ENCODE data around the gene LRFN5. TPM values are rescaled to one million over a fixed set of nuclear protein-coding genes. Genes with fewer than 3 reads are reported as not detected.

LRFN5 gene
- total RNA-seq, 3 donors from 2014 or later (not counting 1 experiment from before 2014, with no cell fraction given), result not detected

DNA sequence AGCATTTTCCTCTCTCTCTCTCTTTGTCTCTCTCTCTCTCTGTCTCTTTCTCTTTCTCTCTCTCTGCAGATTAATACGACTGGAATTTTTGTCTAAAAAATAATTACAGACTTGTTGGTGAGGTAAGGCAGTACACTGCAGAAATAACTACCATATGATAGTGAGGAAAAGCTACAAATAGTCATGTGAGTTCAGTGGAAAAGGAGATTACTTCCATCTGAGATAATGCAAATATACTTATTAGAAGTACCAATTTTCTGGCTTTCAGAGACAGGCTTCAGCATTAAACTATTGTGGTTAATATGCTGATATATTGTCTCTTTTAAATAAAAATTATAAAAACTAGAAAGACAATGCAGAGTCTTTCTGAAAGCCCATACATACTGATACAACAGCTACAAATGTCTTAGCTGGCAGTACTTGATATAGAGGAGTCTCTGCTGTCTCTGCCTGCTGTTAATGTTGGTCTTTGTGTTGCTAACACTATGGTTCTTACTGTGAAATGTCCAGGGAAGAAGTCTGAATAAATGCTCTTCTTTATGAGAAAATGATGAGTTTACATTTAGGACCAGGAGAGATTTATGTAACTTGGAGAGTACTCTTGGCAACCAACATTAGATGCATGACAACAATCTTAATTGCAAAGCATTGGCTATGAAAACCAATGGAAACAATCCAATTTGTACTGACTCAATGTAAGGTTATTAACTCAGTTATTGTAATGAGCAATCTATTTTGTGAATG is 167.0 kb downstream of the LRFN5 start:
- TF ChIP-seq CTCF (IDR thresholded peaks at IDR 0.05), result no peak

GRCh38 chr14:41782511-41782910 is 175.8 kb downstream of the LRFN5 start:
- Mint-ChIP-seq H3K36me3 (peaks cover 11% of the 10 kb centered on the region), H3K4me3 (no peak overlapping the region), H3K27ac (no peak overlapping the region), H3K27me3 (ENCODE audit: low read depth in 2 of 2) (no peaks in the 10 kb centered on the region), H3K9me3 (peaks cover 12 to 13% of the 10 kb centered on the region in 2 donors), H3K4me1 (no peaks in the 10 kb centered on the region)
- H3K27me3 ChIP-seq (ENCODE audit: control insufficient read depth, insufficient read depth, low read length), result no peaks in the 10 kb centered on the region
- TF ChIP-seq CTCF (IDR thresholded peaks at IDR 0.05), result no peak
- H3K9me3 ChIP-seq (ENCODE audit: control insufficient read depth, insufficient read depth, low read length), result no peaks in the 10 kb centered on the region
- DNase-seq (no peak), ATAC-seq (no peak)
- no peak overlapping the region for H3K4me3 ChIP-seq (ENCODE audit: low read length)
- intact Hi-C loops (cut with micrococcal nuclease), result no loop called here
- no peak overlapping the region for H3K27ac ChIP-seq (ENCODE audit: low read length)
- no peaks in the 10 kb centered on the region for H3K4me1 ChIP-seq (ENCODE audit: control insufficient read depth, insufficient read depth, low read length)
- no peaks in the 10 kb centered on the region for H3K36me3 ChIP-seq (ENCODE audit: control insufficient read depth, insufficient read depth, low read length)

More for the DNA sequence above, 167.0 kb downstream of the LRFN5 start:
- no peak overlapping the region for H3K4me3 ChIP-seq (ENCODE audit: low read length)
- Mint-ChIP-seq H3K27me3 (ENCODE audit: low read depth in 2 of 2) (no peaks in the 10 kb centered on the region), H3K27ac (no peak overlapping the region), H3K4me1 (no peaks in the 10 kb centered on the region), H3K36me3 (no peaks in the 10 kb centered on the region), H3K9me3 (peaks cover 7 to 10% of the 10 kb centered on the region in 2 donors), H3K4me3 (no peak overlapping the region)
- ATAC-seq (no peak), DNase-seq (no peak)
- H3K36me3 ChIP-seq (ENCODE audit: control insufficient read depth, insufficient read depth, low read length), result no peaks in the 10 kb centered on the region
- whole genome bisulfite sequencing (ENCODE audit: insufficient coverage), result no CpG with 5 or more reads among the region's 1 CpG
- H3K27me3 ChIP-seq (ENCODE audit: control insufficient read depth, insufficient read depth, low read length), result no peaks in the 10 kb centered on the region
- intact Hi-C loops (cut with micrococcal nuclease), result no loop called here
- H3K27ac ChIP-seq (ENCODE audit: low read length), result no peak overlapping the region
- no peaks in the 10 kb centered on the region for H3K4me1 ChIP-seq (ENCODE audit: control insufficient read depth, insufficient read depth, low read length)
- H3K9me3 ChIP-seq (ENCODE audit: control insufficient read depth, insufficient read depth, low read length), result peaks cover 4% of the 10 kb centered on the region

DNA sequence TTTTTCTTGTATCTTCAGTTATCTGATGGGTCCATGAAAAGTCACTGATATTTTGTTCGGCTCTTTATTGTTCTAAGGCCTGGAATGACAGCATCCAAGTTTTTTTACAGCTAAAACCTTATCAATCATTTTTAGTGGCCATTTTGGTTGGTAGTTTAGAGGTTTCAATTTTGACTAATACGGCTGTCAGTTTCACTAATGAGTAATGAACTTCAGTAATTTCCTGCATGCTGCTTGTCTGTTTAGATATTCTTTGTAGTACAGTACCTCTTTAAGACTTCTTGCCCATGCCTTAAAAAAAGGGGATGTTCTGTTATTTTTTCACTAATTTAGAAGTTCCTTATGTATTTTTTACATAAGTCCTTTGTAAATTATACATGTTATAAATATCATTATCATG is 176.7 kb downstream of the LRFN5 start:
- H3K9me3 ChIP-seq (ENCODE audit: control insufficient read depth, insufficient read depth, low read length), result no peaks in the 10 kb centered on the region
- H3K27ac ChIP-seq (ENCODE audit: low read length), result no peak overlapping the region
- WGBS (ENCODE audit: insufficient coverage), result 83% methylated on average over 1 of the region's 2 CpGs
- no peaks in the 10 kb centered on the region for H3K27me3 ChIP-seq (ENCODE audit: control insufficient read depth, insufficient read depth, low read length)
- Mint-ChIP-seq H3K4me3 (no peak overlapping the region), H3K27ac (no peak overlapping the region), H3K4me1 (no peaks in the 10 kb centered on the region), H3K9me3 (peaks cover 12 to 13% of the 10 kb centered on the region in 2 donors), H3K36me3 (peaks cover 11% of the 10 kb centered on the region), H3K27me3 (ENCODE audit: low read depth in 2 of 2) (no peaks in the 10 kb centered on the region)
- ATAC-seq (no peak), DNase-seq (no peak)
- TF ChIP-seq CTCF (IDR thresholded peaks at IDR 0.05), result no peak
- no peaks in the 10 kb centered on the region for H3K36me3 ChIP-seq (ENCODE audit: control insufficient read depth, insufficient read depth, low read length)
- H3K4me1 ChIP-seq (ENCODE audit: control insufficient read depth, insufficient read depth, low read length), result no peaks in the 10 kb centered on the region
- H3K4me3 ChIP-seq (ENCODE audit: low read length), result no peak overlapping the region
- intact Hi-C loops (cut with micrococcal nuclease), result no loop called here

GRCh38 chr14:41785696-41786095 is 179.0 kb downstream of the LRFN5 start:
- Mint-ChIP-seq H3K27ac (no peak overlapping the region), H3K9me3 (peaks cover 7 to 12% of the 10 kb centered on the region in 2 donors)
- intact Hi-C loops (cut with micrococcal nuclease), result no loop called here

More at GRCh38 chr14:41785696-41786095, 179.0 kb downstream of the LRFN5 start:
- no peaks in the 10 kb centered on the region for H3K4me1 Mint-ChIP-seq
- ATAC-seq (no peak), DNase-seq (no peak)
- TF ChIP-seq CTCF (IDR thresholded peaks at IDR 0.05), result no peak
- H3K27me3 ChIP-seq (ENCODE audit: control insufficient read depth, insufficient read depth, low read length), result no peaks in the 10 kb centered on the region
- no peaks in the 10 kb centered on the region for H3K36me3 ChIP-seq (ENCODE audit: control insufficient read depth, insufficient read depth, low read length)
- H3K27ac ChIP-seq (ENCODE audit: low read length), result no peak overlapping the region
- no peak overlapping the region for H3K4me3 Mint-ChIP-seq
- H3K4me3 ChIP-seq (ENCODE audit: low read length), result no peak overlapping the region
- WGBS (ENCODE audit: insufficient coverage), result 66% methylated on average over 3 of the region's 6 CpGs
- no peaks in the 10 kb centered on the region for H3K9me3 ChIP-seq (ENCODE audit: control insufficient read depth, insufficient read depth, low read length)
- H3K4me1 ChIP-seq (ENCODE audit: control insufficient read depth, insufficient read depth, low read length), result no peaks in the 10 kb centered on the region
- H3K36me3 Mint-ChIP-seq, result peaks cover 11% of the 10 kb centered on the region
- no peaks in the 10 kb centered on the region for H3K27me3 Mint-ChIP-seq (ENCODE audit: low read depth in 2 of 2)

All from natural killer cell (primary cell).